Measurements from ENCODE around the gene VPS37B. TPM values are rescaled to one million over a fixed set of nuclear protein-coding genes. Genes with fewer than 3 reads are reported as not detected.

Gene VPS37B, protein sequence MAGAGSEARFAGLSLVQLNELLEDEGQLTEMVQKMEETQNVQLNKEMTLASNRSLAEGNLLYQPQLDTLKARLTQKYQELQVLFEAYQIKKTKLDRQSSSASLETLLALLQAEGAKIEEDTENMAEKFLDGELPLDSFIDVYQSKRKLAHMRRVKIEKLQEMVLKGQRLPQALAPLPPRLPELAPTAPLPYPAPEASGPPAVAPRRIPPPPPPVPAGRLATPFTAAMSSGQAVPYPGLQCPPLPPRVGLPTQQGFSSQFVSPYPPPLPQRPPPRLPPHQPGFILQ
- 104 and 118 TPM in 2 replicates for total RNA-seq (2022)
- percentile 99 among the genes with signal in this experiment for Bru-seq, nascent RNA
- percentile 95 among the genes with signal in this experiment for BruChase-seq, experiment 1, labeled RNA remaining after a 6-hour chase
- BruChase-seq, experiment 2, labeled RNA remaining after a 2-hour chase: percentile 98 among the genes with signal in this experiment
- long read RNA-seq, transcript VPS37B-201 (4 exons, 3,028 nt): major isoform, 128 of 208 reads
- long read RNA-seq, partial matches to known transcripts: 8 of 208 reads
- long read RNA-seq, other reads (novel, unspliced or antisense): 72 of 208 reads

DNA sequence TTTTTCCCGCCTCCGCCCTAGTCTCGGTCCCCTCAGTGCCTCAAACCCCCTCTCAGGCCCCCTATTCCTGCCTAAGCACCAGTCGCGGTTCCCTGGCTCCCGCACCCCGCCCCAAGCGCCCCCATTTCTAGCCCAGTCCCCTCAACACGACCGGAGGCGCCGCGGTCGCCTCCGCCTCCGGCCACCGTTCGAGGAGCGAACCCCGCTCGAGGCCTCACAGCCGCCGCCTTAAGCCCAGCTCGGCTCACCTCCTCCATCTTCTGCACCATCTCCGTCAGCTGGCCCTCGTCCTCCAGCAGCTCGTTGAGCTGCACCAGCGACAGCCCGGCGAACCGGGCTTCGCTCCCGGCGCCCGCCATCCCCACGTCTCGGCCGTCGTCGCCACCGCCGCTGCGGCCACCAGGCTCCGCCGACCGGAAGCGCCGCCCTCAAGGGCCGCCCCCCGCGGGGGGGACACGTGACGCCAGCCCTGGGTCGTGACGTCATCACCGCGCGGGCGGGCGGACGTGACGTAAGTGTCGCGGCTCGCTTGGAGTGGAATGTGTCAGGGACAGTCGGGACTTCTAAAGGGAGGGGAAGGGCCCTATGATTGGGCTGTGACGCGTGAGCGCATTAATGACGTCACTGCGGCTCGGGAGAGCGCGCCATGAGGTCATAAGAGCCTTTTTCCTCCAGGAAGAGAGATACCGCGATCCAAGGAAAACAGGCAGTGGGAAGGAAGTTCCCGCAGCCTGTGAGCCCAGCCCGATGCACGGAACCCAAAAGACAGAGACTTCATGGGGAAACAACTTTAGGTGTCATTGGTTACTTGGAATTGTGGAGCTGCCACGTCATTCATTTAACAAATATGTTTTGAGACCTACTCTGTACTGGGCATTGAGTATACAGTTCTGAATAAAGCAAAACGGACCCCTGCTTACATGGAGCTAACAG, at the start of gene VPS37B:
Gene VPS37B (minus strand): TSS at position 421 of the 933 bp plus-strand sequence. CDS start 62 bp downstream, at position 359.
- Mint-ChIP-seq H3K27ac (ENCODE audit: unreplicated experiment) (peak within 1 kb of the TSS; percentile 98), H3K36me3 (ENCODE audit: insufficient read depth, unreplicated experiment) (peaks cover 76% of the 10 kb centered on the region), H3K4me1 (ENCODE audit: low read depth, unreplicated experiment) (peaks cover 48% of the 10 kb centered on the region), H3K9me3 (ENCODE audit: low read depth, unreplicated experiment) (peaks cover 3% of the 10 kb centered on the region), H3K4me3 (ENCODE audit: low read depth, unreplicated experiment) (peak within 1 kb of the TSS; percentile 100), H3K27me3 (ENCODE audit: unreplicated experiment) (no peaks in the 10 kb centered on the region)
- peak; percentile 93 for DNase-seq
- intact Hi-C loops (cut with micrococcal nuclease; ENCODE audit: unreplicated experiment): no loop called here
- no TSS peak for BruUV-seq (replicated peaks)
- CTCF ChIA-PET: interaction anchor here (0.7 kb wide), 1 partner anchor 28 kb away, joined by 3 read pairs; no protein-coding TSS in a partner anchor
- TF ChIP-seq, protein P1, sequence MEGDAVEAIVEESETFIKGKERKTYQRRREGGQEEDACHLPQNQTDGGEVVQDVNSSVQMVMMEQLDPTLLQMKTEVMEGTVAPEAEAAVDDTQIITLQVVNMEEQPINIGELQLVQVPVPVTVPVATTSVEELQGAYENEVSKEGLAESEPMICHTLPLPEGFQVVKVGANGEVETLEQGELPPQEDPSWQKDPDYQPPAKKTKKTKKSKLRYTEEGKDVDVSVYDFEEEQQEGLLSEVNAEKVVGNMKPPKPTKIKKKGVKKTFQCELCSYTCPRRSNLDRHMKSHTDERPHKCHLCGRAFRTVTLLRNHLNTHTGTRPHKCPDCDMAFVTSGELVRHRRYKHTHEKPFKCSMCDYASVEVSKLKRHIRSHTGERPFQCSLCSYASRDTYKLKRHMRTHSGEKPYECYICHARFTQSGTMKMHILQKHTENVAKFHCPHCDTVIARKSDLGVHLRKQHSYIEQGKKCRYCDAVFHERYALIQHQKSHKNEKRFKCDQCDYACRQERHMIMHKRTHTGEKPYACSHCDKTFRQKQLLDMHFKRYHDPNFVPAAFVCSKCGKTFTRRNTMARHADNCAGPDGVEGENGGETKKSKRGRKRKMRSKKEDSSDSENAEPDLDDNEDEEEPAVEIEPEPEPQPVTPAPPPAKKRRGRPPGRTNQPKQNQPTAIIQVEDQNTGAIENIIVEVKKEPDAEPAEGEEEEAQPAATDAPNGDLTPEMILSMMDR (IDR thresholded peaks at IDR 0.05; ENCODE audit: unreplicated experiment): no peak

GRCh38 chr12:122944605-122945592, 49.0 kb upstream of the VPS37B start:
- BruUV-seq (replicated peaks): no TSS peak
- Mint-ChIP-seq H3K4me3 (ENCODE audit: low read depth, unreplicated experiment) (peak overlapping the region; percentile 63), H3K36me3 (ENCODE audit: insufficient read depth, unreplicated experiment) (peaks cover 70% of the 10 kb centered on the region), H3K4me1 (ENCODE audit: low read depth, unreplicated experiment) (peaks cover 84% of the 10 kb centered on the region), H3K27ac (ENCODE audit: unreplicated experiment) (peak overlapping the region; percentile 92), H3K27me3 (ENCODE audit: unreplicated experiment) (no peaks in the 10 kb centered on the region), H3K9me3 (ENCODE audit: low read depth, unreplicated experiment) (peaks cover 2% of the 10 kb centered on the region)
- TF ChIP-seq, protein P1 (IDR thresholded peaks at IDR 0.05; ENCODE audit: unreplicated experiment): no peak
- peak; percentile 94 for DNase-seq
- intact Hi-C loops (cut with micrococcal nuclease; ENCODE audit: unreplicated experiment): no loop called here
- CTCF ChIA-PET: interaction anchor here (0.6 to 2.0 kb wide), 10 partner anchors 9 to 84 kb away, joined by 3 to 14 read pairs (median 4); no protein-coding TSS in a partner anchor

DNA sequence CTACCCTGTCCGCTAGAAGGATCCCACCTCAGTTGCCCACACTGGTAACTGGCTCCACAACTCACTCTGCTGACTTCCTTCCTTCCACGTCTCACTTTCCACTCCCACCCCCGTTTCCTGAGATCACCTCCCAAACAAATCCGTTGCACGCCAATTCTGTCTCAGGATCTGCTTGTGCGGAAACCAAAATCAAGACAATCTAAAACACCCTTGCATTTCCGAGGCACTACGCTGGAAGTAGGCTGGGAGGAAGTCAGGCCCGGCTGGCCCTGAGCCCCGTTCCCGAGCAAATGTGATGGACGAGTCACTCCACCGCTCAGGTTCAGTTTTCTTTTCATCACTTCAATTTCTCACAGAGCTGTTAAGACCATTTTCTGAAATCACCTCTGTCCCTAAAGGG, 47.3 kb upstream of the VPS37B start:
- Mint-ChIP-seq H3K4me1 (ENCODE audit: low read depth, unreplicated experiment) (peaks cover 80% of the 10 kb centered on the region), H3K4me3 (ENCODE audit: low read depth, unreplicated experiment) (peak overlapping the region; percentile 63), H3K27ac (ENCODE audit: unreplicated experiment) (peak overlapping the region; percentile 92), H3K36me3 (ENCODE audit: insufficient read depth, unreplicated experiment) (peaks cover 68% of the 10 kb centered on the region), H3K27me3 (ENCODE audit: unreplicated experiment) (no peaks in the 10 kb centered on the region), H3K9me3 (ENCODE audit: low read depth, unreplicated experiment) (peaks cover 2% of the 10 kb centered on the region)
- intact Hi-C loops (cut with micrococcal nuclease; ENCODE audit: unreplicated experiment): no loop called here
- no TSS peak for BruUV-seq (replicated peaks)
- CTCF ChIA-PET: no interaction called here
- TF ChIP-seq, protein P1 (IDR thresholded peaks at IDR 0.05; ENCODE audit: unreplicated experiment): no peak
- DNase-seq: no peak
